Esophagus (tissue), 2 donors: ENCODE results near the gene CORO2A. TPM values are rescaled to one million over a fixed set of nuclear protein-coding genes. Genes with fewer than 3 reads are reported as not detected.

Experiments
- H3K27ac ChIP-seq, 2 donors: one replicate each; pipeline ENCODE4 v1.5.1; 2013; ENCODE audit warnings: low read depth in 2 of 2, mild to moderate bottlenecking in 2 of 2, inconsistent platforms in 1 of 2, low read length in 1 of 2, moderate library complexity in 1 of 2
- H3K27me3 ChIP-seq, 2 donors: one replicate each; pipeline ENCODE4 v1.6.1; 2013; ENCODE audit warnings: low read length in 2 of 2, control low read depth in 1 of 2, mild to moderate bottlenecking in 1 of 2; ENCODE audit not compliant: insufficient read depth in 2 of 2, control insufficient read depth in 1 of 2
- H3K36me3 ChIP-seq, 2 donors: one replicate each; pipeline ENCODE4 v1.6.1; 2013; ENCODE audit warnings: low read length in 1 of 2; ENCODE audit not compliant: control insufficient read depth in 2 of 2, insufficient read depth in 2 of 2
- H3K4me1 ChIP-seq, 2 donors: one replicate each; pipeline ENCODE4 v1.6.1; 2013; ENCODE audit warnings: low read length in 1 of 2; ENCODE audit not compliant: control insufficient read depth in 2 of 2, insufficient read depth in 2 of 2
- H3K4me3 ChIP-seq, 2 donors: one replicate each; pipeline ENCODE4 v1.5.1; 2013; ENCODE audit warnings: low read length in 2 of 2, mild to moderate bottlenecking in 2 of 2, low read depth in 1 of 2, moderate library complexity in 1 of 2
- H3K9me3 ChIP-seq, 2 donors: one replicate each; pipeline ENCODE4 v1.6.1; 2013; ENCODE audit warnings: mild to moderate bottlenecking in 2 of 2, low read depth in 1 of 2, low read length in 1 of 2, moderate library complexity in 1 of 2; ENCODE audit not compliant: control insufficient read depth in 2 of 2, insufficient read depth in 1 of 2
- WGBS, 2 donors: extraction: QIAGEN DNeasy Blood & Tissue Kit; methylation state at CpG; one replicate each; pipeline ENCODE4 v1.1.7; 2013; 5-methylcytosine and 5-hydroxymethylcytosine counted together
- polyA plus RNA-seq, 2 donors: library from polyadenylated mRNA; stranded (reverse); fragments of 200-250 nt; gene quantifications; one replicate each; pipeline ENCODE4 v1.2.3, GENCODE V29; 2013
- donor health status: healthy with polysubstance abuse.
- donor health status: Bipolar disorder and iron deficiency.

The CORO2A gene
- polyA plus RNA-seq, 2 donors, result 7.1 to 9.0 TPM

DNA sequence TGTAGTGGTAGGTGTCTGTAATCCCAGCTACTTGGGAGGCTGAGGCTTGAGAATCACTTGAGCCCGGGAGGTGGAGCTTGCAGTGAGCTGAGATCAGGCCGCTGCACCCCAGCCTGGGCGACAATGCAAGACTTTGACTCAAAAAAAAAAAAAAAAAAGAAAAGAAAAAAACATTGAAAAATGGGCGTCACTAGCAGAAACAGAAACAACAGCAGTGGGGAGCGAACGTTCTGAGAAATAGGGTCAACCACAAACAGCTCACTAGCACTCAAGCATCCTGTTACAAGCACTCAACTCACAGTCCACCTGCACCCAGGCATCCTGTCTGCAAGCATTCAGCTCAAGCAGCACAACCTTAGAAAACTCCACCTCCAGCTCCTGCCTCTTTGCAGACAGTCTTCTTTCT lies 90.6 kb downstream of the CORO2A start:
- WGBS, 2 donors, result 32 to 37% methylated on average over 6 of the region's 6 CpGs
- Histone ChIP-seq H3K4me3 (no peak overlapping the region), H3K27me3 (no peaks in the 10 kb centered on the region), H3K36me3 (peaks cover 0 to 6% of the 10 kb centered on the region in 2 donors), H3K4me1 (peaks cover 0 to 3% of the 10 kb centered on the region in 2 donors), H3K9me3 (no peaks in the 10 kb centered on the region), H3K27ac (peak overlapping the region in 1 of 2 donors; percentile 63)

- Histone ChIP-seq H3K9me3 (no peaks in the 10 kb centered on the region), H3K36me3 (peaks cover 0 to 8% of the 10 kb centered on the region in 2 donors), H3K27me3 (no peaks in the 10 kb centered on the region), H3K27ac (peak overlapping the region; percentile 15 to 20), H3K4me3 (no peak overlapping the region), H3K4me1 (peaks cover 0 to 3% of the 10 kb centered on the region in 2 donors)
- 86 to 88% methylated on average over 7 of the region's 7 CpGs for WGBS, 2 donors
Measured at GRCh38 chr9:98101416-98101815, 91.0 kb downstream of the CORO2A start.

GRCh38 chr9:98100456-98100855 lies 92.0 kb downstream of the CORO2A start:
- Histone ChIP-seq H3K27ac (no peak overlapping the region), H3K4me3 (no peak overlapping the region), H3K9me3 (no peaks in the 10 kb centered on the region), H3K36me3 (peaks cover 0 to 13% of the 10 kb centered on the region in 2 donors), H3K27me3 (no peaks in the 10 kb centered on the region), H3K4me1 (peaks cover 0 to 3% of the 10 kb centered on the region in 2 donors)

DNA sequence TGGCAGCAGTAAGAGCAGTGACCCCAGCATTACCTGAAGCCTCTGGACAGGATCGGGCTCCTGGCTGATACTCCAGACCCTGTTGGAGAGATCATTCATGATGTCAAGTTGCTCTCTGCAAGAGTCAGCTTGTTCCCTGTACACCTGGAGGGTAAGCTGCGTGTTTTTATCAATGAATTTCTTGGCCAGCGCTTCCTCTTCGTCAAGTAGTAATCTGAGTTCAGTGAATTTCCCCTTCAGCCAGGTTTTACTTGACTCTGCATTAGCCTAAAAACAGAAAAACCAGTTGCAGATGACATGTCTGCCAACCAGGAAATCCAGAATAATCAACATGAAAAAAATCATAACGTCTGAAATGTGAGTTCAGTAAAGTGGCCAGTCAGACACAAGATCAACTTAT lies 92.5 kb downstream of the CORO2A start:
- Histone ChIP-seq H3K36me3 (peaks cover 3 to 15% of the 10 kb centered on the region in 2 donors), H3K27me3 (no peaks in the 10 kb centered on the region), H3K4me3 (peak overlapping the region in 1 of 2 donors; percentile 1), H3K9me3 (no peaks in the 10 kb centered on the region), H3K4me1 (peaks cover 0 to 3% of the 10 kb centered on the region in 2 donors), H3K27ac (peak overlapping the region; percentile 94 to 96)
- WGBS, 2 donors, result 44 to 47% methylated on average over 5 of the region's 5 CpGs

- Histone ChIP-seq H3K27me3 (no peaks in the 10 kb centered on the region), H3K36me3 (peaks cover 3 to 19% of the 10 kb centered on the region in 2 donors), H3K4me1 (peaks cover 0 to 3% of the 10 kb centered on the region in 2 donors), H3K4me3 (no peak overlapping the region), H3K9me3 (no peaks in the 10 kb centered on the region), H3K27ac (peak overlapping the region; percentile 94 to 96)
- 90 to 96% methylated on average over 2 of the region's 2 CpGs for WGBS, 2 donors
Measured at GRCh38 chr9:98099346-98099745, 93.1 kb downstream of the CORO2A start.

DNA sequence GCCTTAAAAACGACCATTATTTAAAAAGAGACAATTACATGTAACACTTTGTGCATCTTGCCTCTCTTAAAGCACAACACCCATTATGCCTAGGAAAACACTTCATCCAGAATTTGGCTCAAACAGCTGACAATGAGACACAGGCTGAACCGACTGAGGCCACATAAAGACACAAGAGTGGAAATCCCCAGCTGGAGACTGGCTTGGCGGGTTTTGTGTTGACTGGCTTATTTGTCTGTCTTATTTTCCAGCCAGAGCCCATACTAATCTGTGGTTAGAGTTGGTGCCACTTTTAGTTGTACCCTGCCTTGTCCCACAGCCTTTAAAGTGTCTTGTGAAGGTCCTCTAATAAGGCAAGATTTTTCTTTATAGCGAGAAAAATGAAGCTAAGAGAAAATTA lies 94.6 kb downstream of the CORO2A start:
- Histone ChIP-seq H3K27ac (peak overlapping the region in 1 of 2 donors; percentile 62), H3K9me3 (no peaks in the 10 kb centered on the region), H3K27me3 (no peaks in the 10 kb centered on the region), H3K4me1 (peaks cover 0 to 3% of the 10 kb centered on the region in 2 donors), H3K36me3 (peaks cover 3 to 21% of the 10 kb centered on the region in 2 donors), H3K4me3 (no peak overlapping the region)
- WGBS, 2 donors, result 40 to 56% methylated on average over 4 of the region's 4 CpGs

DNA sequence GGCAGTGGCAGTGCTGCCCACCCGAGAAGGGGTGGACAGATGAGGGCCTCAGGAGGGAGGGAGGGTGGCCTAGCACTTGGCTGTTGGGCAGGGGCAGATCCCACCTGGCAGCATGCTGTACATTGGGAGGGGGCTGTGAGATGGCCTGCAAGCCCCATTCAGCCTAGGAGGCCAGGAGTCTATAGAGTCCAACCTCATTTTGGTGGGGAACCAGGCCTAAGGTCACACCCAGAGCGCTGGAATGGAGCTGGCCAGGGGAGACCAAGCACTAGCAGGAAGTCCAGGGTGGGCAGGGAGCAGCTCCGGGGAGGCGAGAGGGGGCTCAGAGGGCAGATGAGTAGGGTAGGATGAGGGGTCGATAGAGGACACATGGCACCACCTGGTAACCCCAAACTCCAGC lies 96.3 kb downstream of the CORO2A start:
- Histone ChIP-seq H3K9me3 (no peaks in the 10 kb centered on the region), H3K27me3 (no peaks in the 10 kb centered on the region), H3K4me1 (peaks cover 0 to 3% of the 10 kb centered on the region in 2 donors), H3K27ac (no peak overlapping the region), H3K36me3 (peaks cover 3 to 21% of the 10 kb centered on the region in 2 donors), H3K4me3 (no peak overlapping the region)
- WGBS, 2 donors, result 95% methylated on average over 5 of the region's 5 CpGs

DNA sequence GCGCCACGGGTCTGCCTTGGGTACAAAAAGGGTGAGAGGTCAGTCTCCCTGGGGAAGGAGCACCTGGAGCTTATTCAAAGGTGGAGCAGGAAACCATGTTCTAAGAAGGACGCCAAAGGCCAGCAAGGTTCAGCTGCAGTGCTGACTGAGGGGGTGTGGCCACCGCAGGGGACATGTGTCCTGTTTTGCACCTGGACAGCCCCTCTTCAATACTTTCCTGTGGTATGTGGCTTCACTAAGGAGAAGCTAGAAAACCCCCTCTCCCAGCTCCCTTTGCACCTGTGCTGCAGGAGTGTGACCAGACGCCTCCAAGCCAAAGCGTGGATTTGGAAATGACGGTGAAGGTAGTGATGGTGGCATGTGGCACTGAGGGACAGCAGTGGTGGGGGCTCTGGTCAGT lies 97.0 kb downstream of the CORO2A start:
- Histone ChIP-seq H3K9me3 (no peaks in the 10 kb centered on the region), H3K4me3 (no peak overlapping the region), H3K4me1 (peaks cover 0 to 3% of the 10 kb centered on the region in 2 donors)

GRCh38 chr9:98094851-98095250 lies 97.6 kb downstream of the CORO2A start:
- Histone ChIP-seq H3K36me3 (peaks cover 3 to 21% of the 10 kb centered on the region in 2 donors), H3K9me3 (no peaks in the 10 kb centered on the region), H3K27me3 (no peaks in the 10 kb centered on the region), H3K4me1 (peaks cover 0 to 3% of the 10 kb centered on the region in 2 donors), H3K4me3 (no peak overlapping the region), H3K27ac (no peak overlapping the region)
- WGBS, 2 donors, result 95 to 96% methylated on average over 16 of the region's 16 CpGs

More for the DNA sequence above, 97.0 kb downstream of the CORO2A start:
- Histone ChIP-seq H3K27ac (no peak overlapping the region), H3K36me3 (peaks cover 3 to 21% of the 10 kb centered on the region in 2 donors), H3K27me3 (no peaks in the 10 kb centered on the region)
- WGBS, 2 donors, result 89 to 90% methylated on average over 7 of the region's 7 CpGs

GRCh38 chr9:98094316-98094715 lies 98.1 kb downstream of the CORO2A start:
- Histone ChIP-seq H3K27me3 (no peaks in the 10 kb centered on the region), H3K36me3 (peaks cover 3 to 21% of the 10 kb centered on the region in 2 donors), H3K27ac (no peak overlapping the region), H3K9me3 (no peaks in the 10 kb centered on the region), H3K4me3 (no peak overlapping the region), H3K4me1 (no peaks in the 10 kb centered on the region)
- 71 to 80% methylated on average over 4 of the region's 4 CpGs for WGBS, 2 donors
